Keratinocyte (primary cell): Measurements from ENCODE around the gene METTL27. TPM values are rescaled to one million over a fixed set of nuclear protein-coding genes. Genes with fewer than 3 reads are reported as not detected.

Experiments used
- DNase-seq: peaks from one replicate; pipeline ENCODE4 v3.0.0-alpha.2; 2011; ENCODE audit warnings: low read depth, missing footprints, low spot score
- FAIRE-seq: peaks from 2 replicates; lab custom pipeline; 2011; peaks lifted over from hg19 to GRCh38; lab: Jason Lieb, UNC
- H2AFZ ChIP-seq: 2 replicates; pipeline ENCODE4 v1.6.0; 2012; ENCODE audit warnings: low read length, control low read depth, inconsistent platforms; ENCODE audit not compliant: control insufficient read depth
- H3K27ac ChIP-seq: 2 replicates; pipeline ENCODE4 v1.5.1; 2011; ENCODE audit warnings: low read length; ENCODE audit not compliant: control insufficient read depth, insufficient read depth
- H3K27me3 ChIP-seq: 3 replicates; pipeline ENCODE4 v1.6.0; 2011; ENCODE audit warnings: low read length; ENCODE audit not compliant: control insufficient read depth, insufficient read depth; ENCODE audit errors: extremely low read depth
- H3K36me3 ChIP-seq, 2 experiments: 2 replicates in 1 of 2; 3 replicates in 1 of 2; pipeline ENCODE4 v1.5.1; 2011; ENCODE audit warnings: low read length in 2 of 2, mild to moderate bottlenecking in 1 of 2; ENCODE audit not compliant: control insufficient read depth in 2 of 2, insufficient read depth in 2 of 2; ENCODE audit errors: extremely low read depth in 1 of 2
- H3K4me1 ChIP-seq: 3 replicates; pipeline ENCODE4 v1.5.1; 2011; ENCODE audit warnings: low read length; ENCODE audit not compliant: control insufficient read depth, insufficient read depth; ENCODE audit errors: extremely low read depth
- H3K4me2 ChIP-seq: 3 replicates; pipeline ENCODE4 v1.6.0; 2011; ENCODE audit warnings: low read depth, low read length; ENCODE audit not compliant: control insufficient read depth, insufficient read depth; ENCODE audit errors: extremely low read depth
- H3K4me3 ChIP-seq, 3 experiments: fragments of 200-600 bp in 1 of 3; sonication (generic) in 1 of 3; 2 replicates in 2 of 3; 3 replicates in 1 of 3; pipeline ENCODE4 v1.5.1; 2011 to 2016; ENCODE audit warnings: low read length in 3 of 3, mild to moderate bottlenecking in 3 of 3, control low read depth in 2 of 3, inconsistent platforms in 1 of 3, low read depth in 1 of 3, mixed read lengths in 1 of 3, mixed run types in 1 of 3, moderate library complexity in 1 of 3; ENCODE audit not compliant: control insufficient read depth in 2 of 3, insufficient read depth in 2 of 3; ENCODE audit errors: extremely low read depth in 1 of 3
- H3K79me2 ChIP-seq: 2 replicates; pipeline ENCODE4 v1.6.0; 2012; ENCODE audit warnings: low read length; ENCODE audit not compliant: control insufficient read depth, insufficient read depth
- H3K9ac ChIP-seq: 3 replicates; pipeline ENCODE4 v1.6.0; 2011; ENCODE audit warnings: low read length; ENCODE audit not compliant: control insufficient read depth, insufficient read depth; ENCODE audit errors: extremely low read depth
- H3K9me1 ChIP-seq: 3 replicates; pipeline ENCODE4 v1.6.0; 2011; ENCODE audit warnings: low read length; ENCODE audit not compliant: control insufficient read depth, insufficient read depth; ENCODE audit errors: extremely low read depth
- H3K9me3 ChIP-seq: 2 replicates; pipeline ENCODE4 v1.5.1; 2012; ENCODE audit warnings: low read depth, low read length; ENCODE audit not compliant: control insufficient read depth
- H4K20me1 ChIP-seq: 3 replicates; pipeline ENCODE4 v1.6.0; 2011; ENCODE audit warnings: low read length; ENCODE audit not compliant: control insufficient read depth, insufficient read depth; ENCODE audit errors: extremely low read depth
- CTCF ChIP-seq, 3 experiments: IDR thresholded peaks in 1 of 3; conservative IDR thresholded peaks in 1 of 3; optimal IDR thresholded peaks in 1 of 3; 2 replicates in 2 of 3; 3 replicates in 1 of 3; pipeline versions ENCODE3 to v1.5.1; 2011; ENCODE audit warnings: low read length in 3 of 3, mild to moderate bottlenecking in 3 of 3, moderate library complexity in 2 of 3, control low read depth in 1 of 3, inconsistent platforms in 1 of 3; ENCODE audit not compliant: insufficient read depth in 2 of 3; ENCODE audit errors: extremely low read depth in 1 of 3
- EZH2 ChIP-seq: IDR thresholded peaks from one replicate; pipeline ENCODE4 v1.6.1; 2012; ENCODE audit warnings: inconsistent platforms, mild to moderate bottlenecking, low read length, moderate library complexity
- dilution Hi-C: fragments of 300-500 bp; cut with MboI; formaldehyde crosslinking; loops from one replicate; pipeline ENCODE4 v1.7.0; 2020; ENCODE audit warnings: low sequenced_read_pairs; ENCODE audit not compliant: extremely low pct_ligation_motif_present
- polyA plus RNA-seq, 5 experiments: library from polyadenylated mRNA; depleted of rRNA in 3 of 5; stranded (reverse) in 3 of 5; stranded (forward) in 1 of 5; unstranded in 1 of 5; fragments of >200 nt; gene quantifications; 1 replicate in 1 of 5; 2 replicates in 3 of 5; 3 replicates in 1 of 5; pipeline versions ENCODE4 v1.2.1 to v1.2.3, GENCODE V29; 2011 to 2012; ENCODE audit warnings: missing spikeins in 2 of 5, low read depth in 1 of 5, low replicate concordance in 1 of 5

The METTL27 gene
- polyA plus RNA-seq, 1 donor (not counting 4 experiments of a cell fraction or from before 2014, with no cell fraction given) = 0.90 TPM

GRCh38 chr7:73858807-73859206 lies 16.5 kb upstream of the METTL27 start:
- dilution Hi-C loops = loop anchor here (25.0 kb wide), 1 partner anchor 103 kb away; no protein-coding TSS in a partner anchor
- Histone ChIP-seq H3K9me1 (no peaks in the 10 kb centered on the region), H3K27me3 (peaks cover 7% of the 10 kb centered on the region), H3K4me2 (no peak overlapping the region), H3K4me3 (no peak overlapping the region), H4K20me1 (no peaks in the 10 kb centered on the region), H3K79me2 (no peaks in the 10 kb centered on the region), H3K9me3 (no peaks in the 10 kb centered on the region), H3K4me1 (peaks cover 6% of the 10 kb centered on the region), H2AFZ (no peak overlapping the region), H3K9ac (no peak overlapping the region), H3K36me3 (no peaks in the 10 kb centered on the region), H3K27ac (no peak overlapping the region)
- FAIRE-seq (no peak), DNase-seq (no peak)
- TF ChIP-seq CTCF (optimal IDR thresholded peaks at IDR 0.05 in 1 of 3, IDR thresholded peaks at IDR 0.05 in 1 of 3, conservative IDR thresholded peaks at IDR 0.05 in 1 of 3; ENCODE audit: extremely low read depth in 1 of 3, insufficient read depth in 2 of 3, low read length in 3 of 3) = no peak
- no peak for TF ChIP-seq EZH2

DNA sequence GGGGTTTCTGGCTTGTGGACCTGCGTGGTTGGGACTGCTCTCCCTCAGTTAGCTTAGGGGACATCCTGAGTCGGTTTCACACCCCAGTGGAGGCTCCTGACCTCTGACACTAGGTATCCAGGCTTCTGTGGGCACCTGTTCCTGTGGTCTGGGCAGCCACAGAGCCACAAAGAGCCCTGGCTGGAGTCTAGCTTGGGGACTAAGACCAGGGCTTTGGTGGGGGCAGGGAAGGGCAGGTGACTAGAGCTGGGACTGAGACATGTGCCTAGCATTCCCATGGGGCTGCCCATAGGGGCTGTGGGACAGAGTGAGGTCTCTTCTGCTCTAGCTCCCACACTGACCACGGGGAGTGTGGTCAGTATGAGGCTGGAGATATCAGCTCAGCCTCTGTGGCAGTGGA lies 14.6 kb upstream of the METTL27 start:
- peaks cover 13% of the 10 kb centered on the region for H3K4me1 ChIP-seq
- dilution Hi-C loops = loop anchor here (25.0 kb wide), 1 partner anchor 105 kb away; no protein-coding TSS in a partner anchor
- FAIRE-seq = no peak

More for the DNA sequence above, 14.6 kb upstream of the METTL27 start:
- Histone ChIP-seq H3K79me2 (no peaks in the 10 kb centered on the region), H3K9ac (no peak overlapping the region), H3K4me2 (no peak overlapping the region), H3K27me3 (peaks cover 7% of the 10 kb centered on the region), H3K9me3 (no peaks in the 10 kb centered on the region), H3K36me3 (no peaks in the 10 kb centered on the region), H2AFZ (no peak overlapping the region), H3K4me3 (no peak overlapping the region), H4K20me1 (no peaks in the 10 kb centered on the region), H3K9me1 (no peaks in the 10 kb centered on the region), H3K27ac (no peak overlapping the region)
- no peak for DNase-seq
- TF ChIP-seq EZH2 = no peak
- TF ChIP-seq CTCF (optimal IDR thresholded peaks at IDR 0.05 in 1 of 3, IDR thresholded peaks at IDR 0.05 in 1 of 3, conservative IDR thresholded peaks at IDR 0.05 in 1 of 3; ENCODE audit: extremely low read depth in 1 of 3, insufficient read depth in 2 of 3, low read length in 3 of 3) = no peak
